Activated CD8-positive, alpha-beta memory T cell treated with anti-CD3 and anti-CD28 coated beads for 36 hours (primary cell): ENCODE measurements around the gene PRDX6. TPM values are rescaled to one million over a fixed set of nuclear protein-coding genes. Genes with fewer than 3 reads are reported as not detected.
"Not testable (repeated sequence)": the region's sequence is repeated elsewhere in the genome, so short reads cannot be mapped to it uniquely, and the experiment has no call there.

Source experiments
- CTCF ChIA-PET: fragments of 350-600 bp; sonication (Branson Sonifier 250); formaldehyde crosslinking; loops from one replicate; lab custom pipeline; 2021; ENCODE audit warnings: antibody characterized with exemption; lab: Charles Lee
- POLR2A ChIA-PET: fragments of 350-600 bp; sonication (Branson Sonifier 250); formaldehyde crosslinking; loops from one replicate; lab custom pipeline; 2021; ENCODE audit warnings: antibody characterized with exemption; lab: Charles Lee
- total RNA-seq, 2 experiments: library from RNA; stranded (reverse); gene quantifications; one replicate each; pipeline ENCODE4 v1.2.3, GENCODE V29; 2021

The PRDX6 gene
- total RNA-seq, 2 experiments from 2014 or later: 148 to 153 TPM

DNA sequence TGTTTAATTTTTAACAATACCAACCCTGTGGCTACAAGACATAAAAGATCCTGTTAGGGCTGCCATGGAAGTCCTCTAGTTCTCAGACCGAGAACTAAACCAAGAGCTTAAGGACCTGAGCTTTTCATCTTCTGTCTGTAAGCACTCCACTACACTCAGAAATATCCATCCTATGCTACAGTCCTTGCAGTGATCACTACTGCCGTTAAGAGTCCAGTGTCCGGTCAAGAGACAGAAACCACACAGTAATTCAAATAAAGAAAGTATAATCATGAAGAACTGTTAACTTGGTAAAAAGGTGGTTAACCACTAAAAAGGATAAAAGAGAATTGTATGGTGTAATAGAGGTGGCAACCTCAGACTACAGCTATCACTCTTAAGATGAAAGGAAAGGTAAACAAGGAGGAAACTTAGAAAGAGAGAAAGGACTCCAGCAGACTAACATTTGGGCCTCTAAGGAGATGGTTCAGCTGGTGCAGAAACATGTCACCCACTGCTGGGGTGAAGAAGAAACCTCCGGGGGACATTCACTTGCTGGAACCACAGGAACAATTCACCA, 22.1 kb upstream of the PRDX6 start:
- CTCF ChIA-PET: interaction anchor here (0.6 kb wide), 1 partner anchor 227 kb away, joined by 3 read pairs; no protein-coding TSS in a partner anchor

DNA sequence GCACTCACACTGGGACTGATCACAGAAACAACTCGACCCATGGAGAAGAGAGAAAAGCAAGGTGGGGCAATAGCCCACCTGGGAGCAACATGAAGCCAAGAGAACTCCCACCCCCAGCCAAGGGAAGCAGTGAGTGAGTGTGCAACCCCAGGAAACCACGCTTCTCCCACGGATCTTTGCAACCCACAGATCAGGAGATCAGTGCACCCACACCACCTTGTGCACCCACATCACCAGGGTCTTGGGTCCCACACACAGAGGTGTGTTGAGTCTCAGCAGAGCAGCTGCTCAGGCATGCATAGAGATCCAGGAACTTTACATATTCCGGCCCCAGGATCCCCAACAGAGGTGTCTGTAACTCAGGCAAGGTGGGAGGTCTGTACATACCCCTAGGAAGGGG, 17.2 kb upstream of the PRDX6 start:
- POLR2A ChIA-PET: no interaction called here
- CTCF ChIA-PET: no interaction called here

More for the DNA sequence above, 22.1 kb upstream of the PRDX6 start:
- POLR2A ChIA-PET: interaction anchor here (1.2 kb wide), 1 partner anchor 369 kb away, joined by 4 read pairs; no protein-coding TSS in a partner anchor

DNA sequence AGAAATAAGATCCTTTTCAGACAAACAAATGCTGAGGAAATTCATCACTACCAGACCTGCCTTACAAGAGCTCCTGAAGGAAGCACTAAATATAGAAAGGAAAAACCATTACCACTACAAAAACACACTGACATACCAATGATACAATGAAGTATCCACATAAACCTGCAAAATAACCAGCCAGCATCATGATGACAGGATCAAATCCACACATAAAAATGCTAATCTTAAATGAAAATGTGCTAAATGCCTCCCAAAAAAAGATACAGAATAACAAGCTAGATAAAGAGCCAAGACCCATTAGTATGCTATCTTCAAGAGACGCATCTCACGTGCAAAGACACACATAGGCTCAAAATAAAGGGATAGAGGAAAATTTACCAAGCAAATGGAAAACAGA, 14.5 kb upstream of the PRDX6 start:
- CTCF ChIA-PET, POLR2A ChIA-PET: not testable (repeated sequence)

DNA sequence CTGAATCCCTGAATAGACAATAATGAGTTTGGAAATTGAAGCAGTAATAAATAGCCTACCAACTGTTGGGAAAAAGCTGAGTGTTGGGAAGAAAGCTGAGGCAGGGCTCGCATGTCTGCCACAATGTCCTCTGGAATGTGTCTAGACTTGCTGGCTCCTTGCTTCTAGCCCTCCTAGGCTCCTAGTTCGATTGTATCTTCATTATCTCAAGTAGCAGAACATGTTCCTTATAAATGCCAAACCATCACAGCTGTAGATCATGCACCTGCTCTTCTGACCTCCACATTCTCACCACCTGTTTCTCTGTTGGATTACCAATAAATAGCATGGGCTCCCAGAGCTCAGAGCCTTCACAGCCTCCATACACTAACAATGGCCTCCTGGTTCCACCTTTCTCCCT, 12.9 kb upstream of the PRDX6 start:
- POLR2A ChIA-PET, CTCF ChIA-PET: not testable (repeated sequence)

DNA sequence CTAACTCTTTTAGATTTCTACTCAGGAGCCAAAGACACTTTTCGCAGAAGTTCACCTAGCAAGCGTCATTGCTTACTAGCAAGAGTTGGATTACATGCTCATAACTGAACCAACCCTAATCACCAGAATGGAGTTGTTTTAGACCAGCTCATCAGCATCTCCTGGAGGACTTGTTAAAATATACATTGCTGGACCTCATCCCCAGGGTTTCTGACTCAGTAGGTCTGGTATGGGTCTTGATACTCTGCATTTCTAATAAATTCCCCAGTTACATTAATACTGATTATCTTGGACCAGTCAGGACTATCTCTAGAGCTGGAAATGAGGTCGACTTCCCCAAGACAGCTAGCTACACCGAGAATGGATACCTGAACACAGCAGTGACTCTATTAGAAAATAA, 9.7 kb upstream of the PRDX6 start:
- POLR2A ChIA-PET: no interaction called here
- CTCF ChIA-PET: no interaction called here

DNA sequence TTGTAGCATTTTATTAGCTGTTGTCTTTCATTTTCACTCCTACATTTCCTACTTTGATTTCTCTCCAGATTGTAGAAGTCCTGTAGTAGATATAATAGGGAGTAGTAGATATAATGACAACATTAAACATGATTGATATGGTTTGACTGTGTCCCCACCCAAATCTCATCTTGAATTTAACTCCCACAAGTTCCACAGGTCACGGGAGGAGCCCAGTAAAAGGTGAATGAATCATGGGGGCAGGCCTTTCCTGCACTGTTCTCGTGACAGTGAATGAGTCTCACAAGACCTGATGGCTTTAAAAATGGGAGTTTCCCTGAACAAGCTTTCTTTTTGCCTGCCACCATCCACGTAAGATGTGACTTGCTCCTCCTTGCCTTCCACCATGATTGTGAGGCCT, 7.5 kb upstream of the PRDX6 start:
- CTCF ChIA-PET: no interaction called here
- POLR2A ChIA-PET: no interaction called here

DNA sequence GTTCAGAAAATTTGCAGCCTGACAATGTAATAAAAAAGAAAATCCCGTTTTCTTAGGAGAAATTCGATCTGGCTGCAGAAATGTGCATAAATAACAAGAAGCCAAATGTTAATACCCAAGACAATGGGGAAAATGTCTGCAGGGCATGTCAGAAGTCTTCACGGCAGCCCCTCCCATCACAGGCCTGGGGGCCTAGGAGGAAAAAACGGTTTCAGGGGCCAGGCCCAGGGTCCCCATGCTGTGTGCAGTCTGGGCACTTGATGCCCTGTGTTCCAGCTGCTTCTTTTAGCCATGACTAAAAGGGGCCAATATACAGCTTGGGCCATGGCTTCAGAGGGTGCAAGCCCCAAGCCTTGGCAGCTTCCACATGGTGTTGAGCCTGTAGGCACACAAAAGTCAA, 6.5 kb upstream of the PRDX6 start:
- POLR2A ChIA-PET: no interaction called here

DNA sequence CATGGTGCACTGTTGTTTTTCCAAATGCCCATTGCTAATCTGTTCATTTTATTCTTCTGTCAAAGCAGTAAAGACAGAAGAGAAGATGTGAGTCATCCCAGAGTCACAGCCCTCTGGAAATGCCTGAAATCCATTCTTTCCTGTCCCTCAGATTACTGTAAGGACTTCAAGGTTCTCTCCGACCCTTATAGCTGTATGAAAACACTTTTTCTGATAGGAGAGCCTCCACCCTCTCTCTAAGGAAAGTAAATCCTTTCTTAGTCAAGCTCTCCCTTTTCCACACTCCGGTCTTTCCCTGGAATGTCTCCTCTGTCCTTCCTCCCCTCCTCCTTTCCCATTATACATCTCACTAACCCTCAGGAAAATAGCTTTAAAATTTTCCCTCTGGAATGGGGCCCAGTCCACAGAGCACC, 3.5 kb upstream of the PRDX6 start:
- POLR2A ChIA-PET: no interaction called here
- CTCF ChIA-PET: interaction anchor here (1.7 kb wide), 1 partner anchor 43 kb away, joined by 5 read pairs; no protein-coding TSS in a partner anchor

More for the DNA sequence above, 6.5 kb upstream of the PRDX6 start:
- CTCF ChIA-PET: no interaction called here

DNA sequence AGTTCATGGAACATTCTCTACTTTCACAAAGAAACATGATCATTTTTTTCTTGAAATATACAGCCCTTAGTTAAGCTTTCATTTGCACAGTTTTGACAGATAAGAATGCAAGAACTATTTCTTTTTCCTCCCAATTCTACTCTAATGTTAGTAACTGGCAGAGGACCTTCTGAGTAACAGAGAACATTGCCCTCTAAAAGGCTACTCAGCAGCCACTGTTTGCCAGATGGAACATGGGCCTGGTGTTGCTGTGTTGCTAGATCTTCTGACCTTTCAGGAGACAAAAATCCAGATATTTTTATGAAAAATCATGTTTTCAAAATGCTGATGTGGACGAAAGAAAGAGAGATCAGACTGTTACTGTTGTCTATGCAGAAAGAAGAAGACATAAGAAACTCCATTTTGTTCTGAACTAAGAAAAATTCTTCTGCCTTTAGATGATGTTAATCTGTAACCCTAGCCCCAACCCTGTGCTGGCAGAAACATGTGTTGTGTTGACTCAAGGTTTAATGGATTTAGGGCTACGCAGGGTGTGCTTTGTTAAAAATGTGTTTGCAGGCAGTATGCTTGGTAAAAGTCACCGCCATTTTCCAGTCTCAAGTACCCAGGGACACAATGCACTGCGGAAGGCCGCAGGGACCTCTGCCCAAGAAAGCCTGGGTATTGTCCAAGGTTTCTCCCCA, 2.9 kb upstream of the PRDX6 start:
- ChIA-PET POLR2A (no interaction called here), CTCF (interaction anchor here (1.7 kb wide), 1 partner anchor 44 kb away, joined by 5 read pairs; no protein-coding TSS in a partner anchor)

DNA sequence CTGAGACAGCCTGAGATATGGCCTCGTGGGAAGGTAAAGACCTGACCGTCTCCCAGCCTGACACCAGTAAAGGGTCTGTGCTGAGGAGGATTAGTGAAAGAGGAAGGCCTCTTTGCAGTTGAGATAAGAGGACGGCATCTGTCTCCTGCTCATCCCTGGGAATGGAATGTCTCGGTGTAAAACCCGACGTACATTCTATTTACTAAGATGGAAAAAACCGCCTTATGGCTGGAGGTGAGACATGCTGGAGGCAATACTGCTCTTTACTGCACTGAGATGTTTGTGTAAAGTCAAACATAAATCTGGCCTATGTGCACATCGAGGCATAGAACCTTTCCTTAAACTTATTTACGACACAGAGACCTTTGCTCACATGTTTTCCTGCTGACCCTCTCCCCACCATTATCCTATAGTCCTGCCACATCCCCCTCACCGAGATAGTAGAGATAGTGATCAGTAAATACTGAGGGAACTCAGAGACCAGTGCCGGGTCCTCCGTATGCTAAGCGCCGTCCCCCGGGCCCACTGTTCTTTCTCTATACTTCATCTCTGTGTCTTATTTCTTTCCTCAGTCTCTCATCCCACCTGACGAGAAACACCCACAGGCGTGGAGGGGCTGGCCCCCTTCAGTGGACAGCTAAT, 2.2 kb upstream of the PRDX6 start:
- POLR2A ChIA-PET: interaction anchor here (2.4 kb wide), 1 partner anchor 393 kb away, joined by 12 read pairs; the partner anchor contains the start of genes GAS5 and ZBTB37
- CTCF ChIA-PET: interaction anchor here (1.5 kb wide), 1 partner anchor 240 kb away, joined by 4 read pairs; the partner anchor contains the start of gene KLHL20

DNA sequence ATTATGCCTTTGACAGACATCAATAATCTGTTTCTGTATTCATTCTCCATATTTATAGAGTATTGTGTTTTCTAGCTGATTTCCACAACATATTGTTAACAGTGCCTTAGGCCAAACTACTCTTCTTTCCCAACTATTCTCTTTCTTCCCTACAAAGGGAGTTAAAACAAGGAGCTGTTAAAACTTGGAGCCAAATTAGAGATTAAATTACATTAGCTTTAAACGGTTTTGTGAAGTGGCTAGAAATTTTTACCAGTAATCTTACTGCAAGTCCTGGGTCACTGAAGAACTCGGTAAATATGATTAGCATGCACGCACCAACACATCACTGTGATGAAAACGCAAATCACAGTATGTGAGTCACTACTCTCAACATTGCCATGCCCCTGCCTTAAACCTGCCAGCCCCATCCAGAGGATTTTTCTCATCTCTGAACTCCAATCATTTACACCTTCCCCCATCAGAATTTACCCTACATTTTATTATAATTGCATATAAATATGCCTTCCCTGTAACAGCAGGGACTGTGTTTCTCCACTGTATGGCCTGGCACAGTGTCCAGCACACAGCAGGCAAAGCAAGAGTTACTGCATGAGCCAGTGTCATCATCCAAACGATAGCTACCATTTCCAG, 1.5 kb upstream of the PRDX6 start:
- CTCF ChIA-PET: interaction anchor here (1.1 to 3.3 kb wide), 3 partner anchors 46 to 240 kb away, joined by 3 to 23 read pairs (median 4); partner anchors contain the start of gene KLHL20
- POLR2A ChIA-PET: interaction anchor here (1.7 to 2.4 kb wide), 4 partner anchors 46 to 392 kb away, joined by 5 to 12 read pairs (median 8); partner anchors contain the start of genes CENPL, DARS2, GAS5 and KLHL20

DNA sequence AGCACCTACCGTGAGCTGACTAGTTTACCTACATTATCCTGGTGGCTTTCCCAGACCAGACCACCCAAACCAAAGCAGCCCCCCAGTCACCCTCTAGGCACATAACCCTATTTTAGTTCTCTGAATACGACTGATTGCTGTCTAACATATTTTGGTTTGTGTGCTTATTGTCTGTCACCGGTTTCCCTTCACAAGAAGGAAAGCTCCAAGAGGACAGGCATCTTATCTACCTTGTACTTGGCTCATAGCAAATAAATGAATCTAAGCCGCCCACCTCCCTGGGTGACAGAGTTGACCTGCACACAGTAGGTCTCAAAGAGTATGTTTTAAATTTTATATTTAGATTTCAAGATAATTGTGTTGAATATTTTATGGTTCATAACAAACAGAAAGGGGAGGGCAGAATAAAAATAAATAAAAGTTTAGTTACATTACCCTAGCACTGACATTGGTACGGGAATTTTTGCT, 904 bp upstream of the PRDX6 start:
- POLR2A ChIA-PET: interaction anchor here (1.7 to 2.4 kb wide), 4 partner anchors 47 to 392 kb away, joined by 5 to 12 read pairs (median 8); partner anchors contain the start of genes CENPL, DARS2, GAS5 and KLHL20
- CTCF ChIA-PET: interaction anchor here (1.1 to 3.3 kb wide), 3 partner anchors 46 to 240 kb away, joined by 3 to 23 read pairs (median 4); partner anchors contain the start of gene KLHL20

DNA sequence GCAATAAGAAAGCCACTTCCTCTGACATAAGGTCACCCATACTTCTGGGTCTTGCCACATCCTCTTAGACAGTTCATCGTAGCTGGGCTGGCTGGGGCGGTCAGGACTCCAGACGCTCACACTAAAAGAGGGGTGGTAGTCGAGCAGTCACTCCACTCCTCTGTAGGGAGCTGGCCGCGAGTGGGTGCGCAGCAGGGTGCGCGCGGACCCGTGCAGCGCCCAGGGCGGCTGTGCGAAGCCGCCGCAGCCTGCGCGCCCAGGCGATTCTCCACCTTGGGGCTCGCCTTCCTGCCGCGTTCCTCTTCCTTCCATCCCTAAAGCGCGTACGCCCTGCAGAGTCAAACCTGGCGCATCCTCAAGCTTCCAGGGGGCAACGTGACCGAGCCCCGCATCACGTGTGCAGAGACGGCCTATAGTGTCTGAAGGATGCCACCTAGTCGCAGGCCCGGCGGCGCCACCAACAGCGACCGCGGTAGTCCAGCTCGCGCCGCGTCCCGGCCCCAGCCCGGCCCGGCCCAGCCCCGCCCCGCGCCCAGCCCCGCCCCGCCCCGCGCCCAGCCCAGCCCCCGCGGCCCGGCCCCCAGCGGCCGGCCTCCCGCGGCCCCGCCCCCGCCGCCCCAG, 360 bp upstream of the PRDX6 start:
- CTCF ChIA-PET: interaction anchor here (1.1 to 3.3 kb wide), 4 partner anchors 18 to 239 kb away, joined by 3 to 23 read pairs (median 4); partner anchors contain the start of gene KLHL20
- POLR2A ChIA-PET: interaction anchor here (0.6 to 2.4 kb wide), 6 partner anchors 48 to 394 kb away, joined by 3 to 12 read pairs (median 6); partner anchors contain the start of genes CENPL, DARS2, GAS5 and KLHL20

DNA sequence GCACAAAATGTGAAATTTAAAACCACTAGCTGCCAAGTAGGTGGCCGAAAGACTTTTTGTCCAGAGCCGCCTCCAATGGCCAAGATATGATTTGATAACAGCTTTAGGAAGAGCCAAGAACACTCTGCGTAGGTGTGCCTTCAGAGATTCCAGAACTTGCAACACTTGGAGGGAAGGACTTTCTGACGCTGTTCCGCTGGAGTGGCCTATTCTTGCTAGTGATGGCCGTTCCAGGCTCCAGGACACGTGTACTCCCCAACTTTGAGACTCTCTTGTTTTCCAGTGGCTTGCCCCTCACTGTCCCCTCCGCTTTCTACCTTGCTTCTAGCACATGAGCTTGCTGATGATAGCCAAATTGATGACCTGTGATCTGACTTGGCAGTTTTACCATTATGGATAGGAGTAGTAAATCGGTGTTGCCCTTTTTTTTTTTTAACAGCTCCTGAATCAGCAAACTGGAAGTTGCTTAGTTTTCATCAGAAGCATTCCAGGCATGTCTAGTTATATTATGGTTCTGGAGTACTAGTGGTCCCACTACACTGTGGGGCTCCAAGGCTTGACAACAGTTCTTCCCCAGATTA, 1.0 kb downstream of the PRDX6 start:
- POLR2A ChIA-PET: no interaction called here
- CTCF ChIA-PET: interaction anchor here (1.4 to 3.3 kb wide), 2 partner anchors 19 to 48 kb away, joined by 4 to 23 read pairs; no protein-coding TSS in a partner anchor

DNA sequence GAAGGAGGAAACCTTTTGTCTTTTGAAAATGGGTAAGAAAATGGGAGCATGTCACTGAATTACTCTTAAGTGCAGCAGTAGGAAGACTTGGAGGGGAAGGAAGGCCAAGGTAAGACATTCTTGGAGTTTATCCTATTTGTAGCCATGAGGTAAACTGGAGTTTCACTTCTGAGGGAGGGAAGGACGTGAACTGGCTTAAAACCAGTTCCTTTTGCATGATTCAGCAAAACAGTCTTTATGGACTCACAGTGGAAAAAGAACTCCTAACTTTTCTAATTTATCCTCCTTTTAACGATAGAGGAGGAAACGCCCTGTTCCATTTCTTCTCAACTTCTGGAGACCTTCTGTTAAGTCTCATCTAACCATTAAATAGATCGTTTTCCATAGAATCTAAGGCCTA, 2.5 kb downstream of the PRDX6 start:
- POLR2A ChIA-PET: no interaction called here
- CTCF ChIA-PET: no interaction called here

DNA sequence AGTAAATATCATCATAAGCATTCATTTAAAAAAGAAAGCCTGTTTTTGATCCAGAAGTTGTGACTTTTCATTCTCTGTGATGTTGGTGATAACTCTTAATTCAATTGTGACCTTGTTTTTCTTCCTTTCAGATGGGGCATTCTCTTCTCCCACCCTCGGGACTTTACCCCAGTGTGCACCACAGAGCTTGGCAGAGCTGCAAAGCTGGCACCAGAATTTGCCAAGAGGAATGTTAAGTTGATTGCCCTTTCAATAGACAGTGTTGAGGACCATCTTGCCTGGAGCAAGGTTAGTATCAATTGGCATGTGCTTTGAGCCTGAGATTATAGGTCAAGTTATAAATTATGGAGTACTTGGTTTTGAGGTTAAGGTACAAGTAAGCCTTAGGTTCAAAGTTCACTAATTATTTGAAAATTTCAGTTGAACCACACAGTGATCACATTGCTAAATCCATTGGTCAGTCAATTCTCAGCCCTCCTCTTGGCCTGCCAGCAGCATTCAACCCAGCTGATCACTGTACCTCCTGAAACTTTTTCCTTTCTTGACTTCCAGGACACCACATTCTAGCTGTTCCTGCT, 4.1 kb downstream of the PRDX6 start:
- ChIA-PET CTCF (no interaction called here), POLR2A (no interaction called here)

DNA sequence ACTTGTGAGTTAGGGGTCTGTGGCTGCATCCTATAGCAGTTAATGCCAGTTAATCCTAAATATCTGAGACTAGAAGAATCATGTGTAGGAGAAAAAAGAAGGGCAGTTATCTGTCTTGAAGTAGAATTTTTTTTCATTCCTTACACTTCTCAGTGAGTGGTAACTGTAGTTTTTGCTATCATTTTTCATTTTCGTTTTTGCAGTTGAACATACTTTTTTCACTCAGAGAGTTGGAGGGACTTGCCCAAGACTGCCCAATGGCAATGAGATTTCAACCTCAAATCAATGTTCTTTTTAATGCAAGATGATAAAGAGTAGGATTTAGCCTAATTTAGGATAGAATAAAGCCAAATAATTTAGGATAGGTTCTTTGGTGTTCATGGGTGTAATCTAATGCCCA, 5.5 kb downstream of the PRDX6 start:
- ChIA-PET CTCF (no interaction called here), POLR2A (no interaction called here)

DNA sequence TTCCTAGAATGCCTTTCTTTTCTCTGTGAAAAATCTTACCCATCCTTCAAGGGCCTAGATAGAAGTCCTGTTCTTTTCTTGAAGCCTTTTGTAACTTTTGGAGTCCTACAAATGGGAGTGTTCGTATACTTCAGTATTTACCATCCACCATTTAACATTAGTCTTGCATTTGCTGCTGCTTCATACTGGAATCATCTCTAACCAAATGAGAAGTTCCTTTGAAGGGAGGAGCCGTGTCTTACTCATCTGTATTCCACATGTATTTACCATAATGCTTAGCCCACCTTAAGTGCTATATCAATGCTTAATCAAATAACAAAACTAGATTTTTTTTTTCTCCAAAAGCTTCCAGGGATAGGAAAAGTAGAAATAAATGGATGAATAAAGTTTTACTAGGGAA, 7.1 kb downstream of the PRDX6 start:
- ChIA-PET POLR2A (no interaction called here), CTCF (no interaction called here)
